H1 (cell line): Measurements from ENCODE around the gene FAM53A. TPM values are rescaled to one million over a fixed set of nuclear protein-coding genes. Genes with fewer than 3 reads are reported as not detected.

Experiments used
- BRCA1 ChIP-seq: IDR thresholded peaks from 2 replicates; pipeline ENCODE4 v1.6.1; 2012; ENCODE audit warnings: low read depth, low read length, improper control_type of control experiment
- EZH2 ChIP-seq: fragments of 200-600 bp; sonication (generic); IDR thresholded peaks from 2 replicates; pipeline ENCODE4 v1.7.1; 2012; ENCODE audit warnings: low read depth, mild to moderate bottlenecking, moderate library complexity, low read length, inconsistent platforms; ENCODE audit not compliant: severe bottlenecking
- polyA plus RNA-seq, 7 experiments: library from polyadenylated mRNA; depleted of rRNA in 3 of 7; stranded (reverse) in 5 of 7; unstranded in 2 of 7; fragments of >200 nt in 5 of 7; fragments of 200-250 nt in 2 of 7; gene quantifications; 1 replicate in 5 of 7; 2 replicates in 1 of 7; 4 replicates in 1 of 7; pipeline versions ENCODE4 v1.2.1 to v1.2.3, GENCODE V29; 2011 to 2013; ENCODE audit warnings: missing spikeins in 2 of 7, mixed read lengths in 2 of 7
- total RNA-seq: library from RNA; stranded (reverse); fragmentation: NEBNext Ultra II Directional; extraction: Animal tissue kit (Norgen Biotek cat#: 25700); gene quantifications from 2 replicates; pipeline ENCODE4 v1.2.1, GENCODE V29; 2021

The FAM53A gene
- total and polyA plus RNA-seq, 2 of the 8 experiments (the other 6 are each of a cell fraction or from before 2014, with no cell fraction given) = 1.9 to 2.0 TPM

GRCh38 chr4:1725521-1725920 is 41.4 kb upstream of the FAM53A start (continued):
- TF ChIP-seq BRCA1 (no peak), EZH2 (no peak)
